GM18526 (cell line): ENCODE results near the gene BRME1.

Experiments
- POLR2A ChIP-seq: IDR thresholded peaks from 3 replicates; pipeline ENCODE4 v1.6.1; 2011; ENCODE audit not compliant: insufficient read length; ENCODE audit errors: extremely low read depth

BRME1 gene

DNA sequence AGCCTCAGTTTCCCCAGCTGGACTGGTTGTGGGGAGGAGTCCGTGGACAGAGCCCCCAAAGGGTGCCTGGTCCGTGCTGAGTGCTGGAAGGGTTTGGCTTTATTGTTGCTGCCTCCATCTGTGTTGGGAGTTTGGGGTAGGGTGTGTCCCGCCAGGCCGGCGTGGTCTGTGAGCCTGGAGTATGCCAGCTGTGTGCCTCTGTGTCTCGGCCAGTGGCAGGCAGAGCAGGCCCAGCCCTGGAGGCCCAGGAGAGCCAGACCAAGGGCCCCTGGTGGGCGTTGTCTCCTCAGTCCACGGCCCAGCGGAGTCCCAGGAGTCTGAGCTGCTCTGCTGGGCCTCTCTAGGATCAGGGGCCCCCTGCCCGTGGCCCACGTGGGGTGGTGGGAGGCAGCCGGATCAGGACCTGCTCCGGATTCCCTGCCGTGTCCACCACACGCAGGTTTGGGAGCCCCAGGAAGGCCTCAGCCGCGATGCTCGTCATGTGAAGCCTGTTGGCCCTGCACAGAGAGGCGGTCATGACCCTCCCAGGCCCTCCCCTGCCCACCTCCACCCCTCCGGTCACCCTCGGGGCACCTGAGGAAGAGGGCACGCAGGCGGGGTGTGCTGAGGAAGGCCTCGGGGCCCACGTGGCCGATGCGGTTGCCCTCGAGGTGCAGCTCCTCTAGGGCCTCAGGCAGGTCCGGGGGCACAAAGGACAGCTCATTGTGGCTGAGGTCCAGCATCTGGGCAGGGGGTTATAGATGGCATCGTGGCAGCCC is 25.7 kb upstream of the BRME1 start:
- TF ChIP-seq POLR2A: no peak

DNA sequence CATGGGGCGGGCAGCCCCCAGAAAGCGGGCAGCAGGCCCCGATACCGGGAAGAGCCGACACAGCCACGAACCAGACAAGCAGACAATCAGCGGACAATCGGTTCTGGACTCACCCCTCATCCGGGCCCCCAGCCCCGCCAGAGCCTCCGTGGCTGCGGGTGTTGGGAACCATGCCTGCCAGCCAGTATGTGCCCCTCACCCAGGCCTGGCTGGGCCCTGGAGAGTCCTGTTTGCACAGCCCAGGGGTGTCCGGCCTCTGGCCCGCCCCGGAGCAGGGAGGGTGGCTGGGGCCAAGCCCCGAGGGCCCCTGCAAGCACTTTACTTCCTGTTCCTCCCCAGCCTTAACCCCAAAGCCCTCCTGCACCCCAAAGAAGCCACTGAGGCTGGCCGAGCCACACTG is 24.5 kb upstream of the BRME1 start:
- no peak for TF ChIP-seq POLR2A

DNA sequence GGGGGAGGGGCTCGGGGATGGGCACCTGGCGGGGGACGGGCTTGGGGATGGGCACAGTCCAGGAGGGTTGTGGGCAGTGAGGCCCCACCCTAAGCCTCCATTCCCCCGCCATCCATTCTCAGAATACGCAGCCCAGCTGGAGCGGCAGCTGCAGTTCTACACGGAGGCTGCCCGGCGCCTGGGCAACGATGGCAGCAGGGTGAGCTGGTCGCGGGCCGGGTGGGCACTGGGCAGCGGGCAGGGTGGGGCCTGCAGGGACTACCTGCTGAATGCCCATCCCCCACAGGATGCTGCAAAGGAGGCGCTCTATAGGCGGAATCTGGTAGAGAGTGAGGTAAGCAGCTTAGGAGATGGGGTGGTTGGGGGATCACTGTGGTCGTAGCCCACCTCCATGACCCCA is 24.0 kb upstream of the BRME1 start:
- TF ChIP-seq POLR2A: no peak

DNA sequence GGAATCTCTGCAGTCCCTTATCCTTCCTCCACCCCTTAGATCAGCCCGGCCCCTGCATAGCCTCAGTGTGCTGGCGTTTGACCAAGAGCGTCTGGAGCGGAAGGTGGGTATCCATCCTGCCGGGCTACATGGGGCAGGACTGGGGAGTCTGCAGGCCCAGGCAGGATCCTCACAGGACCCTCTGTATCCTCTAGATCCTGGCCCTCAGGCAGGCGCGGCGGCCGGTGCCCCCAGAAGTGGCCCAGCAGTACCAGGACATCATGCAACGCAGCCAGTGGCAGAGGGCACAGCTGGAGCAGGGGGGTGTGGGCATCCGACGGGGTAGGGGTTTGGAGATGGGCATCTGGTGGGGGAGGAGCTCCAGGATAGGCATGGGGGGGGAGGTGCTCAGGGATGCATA is 23.4 kb upstream of the BRME1 start:
- no peak for TF ChIP-seq POLR2A

DNA sequence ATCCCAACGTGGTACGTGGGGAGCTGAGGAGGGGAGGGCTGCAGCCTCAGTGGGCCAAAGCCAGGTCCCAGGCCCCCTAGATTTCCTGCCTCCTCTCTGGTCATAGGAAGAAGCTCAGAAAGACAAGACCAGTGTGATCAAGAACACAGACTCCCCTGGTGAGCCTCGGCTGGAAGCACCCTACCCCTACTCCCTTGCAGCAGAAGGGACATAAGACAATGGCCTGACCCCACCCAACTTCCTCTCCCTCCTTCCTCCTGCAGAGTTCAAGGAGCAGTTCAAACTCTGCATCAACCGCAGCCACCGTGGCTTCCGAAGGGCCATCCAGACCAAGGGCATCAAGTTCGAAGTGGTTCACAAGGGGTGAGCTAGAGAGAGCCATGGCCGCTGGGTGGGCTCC is 20.8 kb upstream of the BRME1 start:
- no peak for TF ChIP-seq POLR2A

DNA sequence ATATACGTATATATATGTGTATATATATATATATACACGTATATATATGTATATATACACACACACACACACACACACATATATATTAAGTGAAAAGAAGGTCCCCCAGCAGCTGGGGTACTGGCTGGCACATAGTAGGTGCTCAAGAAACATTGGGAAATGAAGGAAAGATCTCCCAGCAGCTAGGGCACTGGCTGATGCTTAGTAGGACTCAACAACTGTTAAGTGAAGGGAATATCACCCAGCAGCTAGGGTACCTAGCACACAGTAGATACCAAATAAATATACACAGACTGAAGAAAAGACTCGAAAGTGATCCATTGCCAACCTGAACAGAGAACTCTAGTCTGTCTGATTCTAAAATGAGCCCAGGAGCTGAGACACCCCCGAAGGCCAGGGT is 20.1 kb upstream of the BRME1 start:
- no peak for TF ChIP-seq POLR2A

DNA sequence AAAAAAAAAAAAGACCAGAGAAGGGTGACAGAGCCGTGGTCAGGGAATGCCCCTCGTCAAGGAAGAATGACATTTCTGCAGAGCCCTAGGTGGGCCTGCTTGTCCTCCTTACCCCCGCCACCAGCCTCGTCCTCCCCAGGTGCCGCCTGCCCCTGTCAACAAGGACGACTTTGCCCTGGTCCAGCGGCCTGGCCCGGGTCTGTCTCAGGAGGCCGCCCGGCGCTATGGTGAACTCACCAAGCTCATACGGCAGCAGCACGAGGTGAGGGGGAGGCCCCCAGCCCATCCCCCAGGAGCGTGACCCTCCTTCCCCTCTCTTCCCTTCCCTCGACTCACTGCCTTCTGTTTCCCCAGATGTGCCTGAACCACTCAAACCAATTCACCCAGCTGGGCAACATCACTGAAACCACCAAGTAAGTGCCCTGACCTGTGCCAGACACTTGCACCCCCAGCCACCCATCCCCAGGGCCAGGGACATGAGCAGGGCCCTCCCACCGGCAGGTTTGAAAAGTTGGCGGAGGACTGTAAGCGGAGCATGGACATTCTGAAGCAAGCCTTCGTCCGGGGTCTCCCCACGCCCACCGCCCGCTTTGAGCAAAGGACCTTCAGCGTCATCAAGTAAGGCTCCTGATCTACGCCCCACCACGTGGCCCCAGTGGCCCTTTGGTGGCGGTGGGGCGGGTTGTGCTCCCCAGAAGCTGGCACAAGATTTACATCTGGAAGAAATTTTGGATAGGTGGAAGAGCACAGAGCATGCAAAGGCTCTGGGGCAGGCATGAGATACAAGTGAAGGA is 17.5 kb upstream of the BRME1 start:
- no peak for TF ChIP-seq POLR2A

DNA sequence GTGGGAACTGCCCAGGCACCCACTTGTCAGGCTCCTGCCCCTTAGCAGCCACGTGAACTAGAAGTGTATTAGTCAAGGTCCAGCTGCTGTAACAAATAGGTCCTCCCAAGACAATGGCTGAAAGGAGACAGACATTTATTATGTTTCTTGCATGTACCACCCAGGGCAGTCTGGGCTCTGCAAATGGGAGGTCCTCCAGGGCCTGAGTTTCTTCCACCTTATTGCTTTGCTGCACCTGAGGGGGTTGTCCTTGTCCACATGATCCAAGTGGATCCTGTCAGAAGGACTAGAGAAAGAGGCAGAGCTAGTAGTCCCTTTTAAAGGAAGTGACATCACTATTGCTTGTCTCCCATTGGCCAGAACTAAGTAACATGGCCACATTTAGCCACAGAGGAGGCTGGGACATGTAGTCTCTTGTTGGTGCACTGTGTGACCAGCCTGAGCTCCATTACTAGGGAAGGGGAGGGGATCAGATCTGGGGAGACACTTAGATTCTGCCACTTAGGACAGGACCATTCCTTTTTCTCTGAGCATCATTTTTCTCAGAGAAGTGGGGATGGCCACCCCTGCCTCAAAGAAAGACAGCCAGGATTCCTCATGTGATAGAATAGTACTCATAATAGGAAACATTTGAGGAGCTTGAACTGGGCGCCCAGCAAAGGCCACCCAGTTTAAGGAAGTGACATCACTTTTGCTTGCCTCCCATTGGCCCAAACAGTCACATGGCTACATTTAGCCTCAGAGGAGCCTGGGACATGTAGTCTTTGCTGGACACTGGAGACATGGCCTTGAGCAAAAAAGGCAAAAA is 15.2 kb upstream of the BRME1 start:
- TF ChIP-seq POLR2A: no peak

DNA sequence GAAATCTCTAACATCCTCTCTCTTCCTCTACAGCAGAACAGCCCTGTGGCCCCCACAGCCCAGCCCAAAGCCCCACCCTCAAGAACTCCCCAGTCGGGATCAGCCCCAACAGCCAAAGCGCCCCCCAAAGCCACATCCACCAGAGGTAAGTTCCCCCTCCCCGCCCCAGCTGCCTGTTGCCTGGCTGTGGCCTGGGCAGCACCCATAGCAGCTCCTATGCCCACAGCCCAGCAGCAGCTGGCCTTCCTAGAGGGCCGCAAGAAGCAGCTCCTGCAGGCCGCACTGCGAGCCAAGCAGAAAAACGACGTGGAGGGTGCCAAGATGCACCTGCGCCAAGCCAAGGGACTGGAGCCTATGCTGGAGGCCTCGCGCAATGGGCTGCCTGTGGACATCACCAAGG is 14.6 kb upstream of the BRME1 start:
- no peak for TF ChIP-seq POLR2A

DNA sequence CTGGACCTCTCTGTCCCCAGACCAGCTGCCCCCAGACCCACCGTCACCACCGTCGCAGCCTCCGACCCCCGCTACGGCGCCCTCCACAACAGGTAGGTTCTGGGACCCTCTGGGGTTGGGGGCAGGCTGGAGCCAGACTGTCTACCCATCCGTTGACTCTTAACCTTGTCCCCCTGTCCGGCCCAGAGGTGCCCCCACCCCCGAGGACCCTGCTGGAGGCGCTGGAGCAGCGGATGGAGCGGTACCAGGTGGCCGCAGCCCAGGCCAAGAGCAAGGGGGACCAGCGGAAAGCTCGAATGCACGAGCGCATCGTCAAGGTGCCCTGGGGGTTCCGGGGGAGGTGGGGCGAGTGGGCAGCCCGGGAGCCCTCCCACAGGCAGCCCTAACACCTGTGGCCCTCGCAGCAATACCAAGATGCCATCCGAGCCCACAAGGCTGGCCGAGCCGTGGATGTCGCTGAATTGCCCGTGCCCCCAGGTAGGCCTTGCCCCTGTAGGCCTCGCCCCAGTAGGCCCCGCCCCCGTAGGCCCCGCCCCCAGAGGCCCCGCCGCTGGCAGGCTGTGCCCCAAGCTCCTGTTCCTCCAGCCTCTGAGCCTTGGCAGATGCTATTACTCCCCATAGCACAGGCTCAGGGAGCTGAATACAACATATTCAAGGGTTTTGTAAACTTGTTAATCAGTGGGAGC is 13.0 kb upstream of the BRME1 start:
- no peak for TF ChIP-seq POLR2A

DNA sequence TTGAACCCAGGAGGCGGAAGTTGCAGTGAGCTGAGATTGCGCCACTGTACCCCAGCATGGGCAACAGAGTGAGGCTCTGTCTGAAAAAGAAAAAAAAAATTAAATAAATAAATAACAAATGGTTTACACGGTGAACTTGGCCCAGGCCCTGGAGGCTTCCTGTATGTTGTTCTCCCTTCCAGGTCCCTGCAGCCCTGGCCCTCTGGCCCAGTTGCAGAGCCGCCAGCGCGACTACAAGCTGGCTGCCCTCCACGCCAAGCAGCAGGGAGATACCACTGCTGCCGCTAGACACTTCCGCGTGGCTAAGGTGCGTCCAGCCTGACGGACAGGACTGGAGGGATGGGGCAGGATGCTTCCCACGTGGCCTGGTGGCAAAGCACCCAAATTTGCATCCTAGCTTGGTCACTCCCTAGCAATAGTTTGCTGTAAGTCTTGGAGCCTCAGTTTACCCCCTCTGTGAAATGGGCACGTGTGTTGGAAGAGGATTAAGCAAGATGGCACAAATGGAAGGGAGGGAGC is 12.0 kb upstream of the BRME1 start:
- TF ChIP-seq POLR2A: no peak

DNA sequence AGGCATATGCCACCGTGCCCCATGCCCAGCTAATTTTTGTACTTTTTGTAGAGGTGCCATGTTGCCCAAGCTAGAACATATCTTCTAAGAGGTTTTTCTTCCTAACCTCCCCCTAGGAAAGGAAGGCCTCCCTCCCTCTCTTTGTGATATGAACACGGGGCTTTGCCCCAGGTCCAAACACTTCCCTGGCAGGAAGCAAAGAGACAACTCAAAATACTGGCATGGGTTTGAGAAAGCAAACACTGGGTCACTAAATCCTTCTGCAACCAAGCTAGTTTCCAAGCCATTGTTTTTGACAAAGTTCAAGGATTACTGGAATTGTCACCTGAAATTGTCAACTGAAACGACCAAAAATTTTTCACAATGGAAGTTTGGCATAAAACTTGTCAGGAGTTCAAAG is 8.9 kb upstream of the BRME1 start:
- no peak for TF ChIP-seq POLR2A

DNA sequence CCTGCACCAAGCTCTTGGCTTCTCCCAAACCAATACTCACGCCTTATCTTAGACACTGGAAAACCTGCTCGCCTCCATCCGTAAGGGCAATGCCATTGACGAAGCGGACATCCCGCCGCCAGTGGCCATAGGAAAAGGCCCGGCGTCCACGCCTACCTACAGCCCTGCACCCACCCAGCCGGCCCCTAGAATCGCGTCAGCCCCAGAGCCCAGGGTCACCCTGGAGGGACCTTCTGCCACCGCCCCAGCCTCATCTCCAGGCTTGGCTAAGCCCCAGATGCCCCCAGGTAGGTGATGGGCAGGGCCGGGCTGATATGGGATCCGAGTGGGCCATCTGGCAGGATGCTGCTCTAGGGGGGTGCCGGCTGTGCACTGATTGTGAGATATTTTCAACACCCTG is 7.4 kb upstream of the BRME1 start:
- TF ChIP-seq POLR2A: no peak

DNA sequence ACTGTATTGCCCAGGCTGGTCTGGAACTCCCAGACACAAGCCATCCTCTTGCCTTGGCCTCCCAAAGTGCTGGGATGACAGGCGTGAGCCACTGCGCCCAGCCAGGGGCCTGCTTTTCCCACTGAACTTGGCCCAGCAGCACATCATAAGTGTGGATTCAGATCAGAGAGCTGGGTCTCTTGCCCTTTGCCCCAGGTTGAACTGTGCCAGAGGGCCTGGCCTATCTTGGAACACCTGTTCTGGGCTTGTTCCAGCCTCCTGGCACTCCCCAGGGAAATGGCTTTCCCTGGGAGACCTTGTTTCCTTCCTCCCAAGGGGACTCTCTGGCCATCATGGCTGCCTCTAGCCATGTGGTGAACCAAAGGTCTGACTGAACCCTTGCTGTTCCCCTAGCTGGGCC is 3.5 kb upstream of the BRME1 start:
- no peak for TF ChIP-seq POLR2A

DNA sequence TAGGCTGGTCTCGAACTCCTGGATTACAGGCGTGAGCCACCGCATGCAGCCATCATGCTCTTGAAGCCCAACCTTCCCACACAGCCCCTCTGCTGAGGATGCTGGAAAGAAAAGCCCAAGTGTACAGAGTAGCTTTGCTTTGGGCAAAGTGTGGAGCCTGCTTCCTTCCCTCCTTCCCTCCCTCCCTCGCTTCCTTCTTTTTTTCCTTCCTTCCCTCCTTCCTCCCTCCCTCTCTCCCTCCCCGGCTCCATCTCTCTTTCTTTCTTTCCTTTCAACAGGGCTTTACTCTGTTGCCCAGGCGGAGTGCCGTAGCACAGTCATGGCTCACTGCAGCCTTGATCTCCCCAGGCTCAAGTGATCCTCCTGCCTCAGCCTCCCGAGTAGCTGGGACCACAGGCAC is 2.8 kb upstream of the BRME1 start:
- no peak for TF ChIP-seq POLR2A
